NT2/D1 (cell line): ENCODE data around the gene PRKCG.

ENCODE experiments used
- SUZ12 ChIP-seq: IDR thresholded peaks from 2 replicates; pipeline ENCODE4 v1.6.1; 2011; ENCODE audit not compliant: insufficient read length, insufficient read depth; ENCODE audit errors: extremely low read depth
- ZNF274 ChIP-seq: IDR thresholded peaks from 2 replicates; pipeline ENCODE4 v1.6.1; 2011; ENCODE audit warnings: mild to moderate bottlenecking, low read depth, low read length

GRCh38 chr19:53945998-53946397, 64.0 kb downstream of the PRKCG start:
- no peak for TF ChIP-seq SUZ12
- no peak for TF ChIP-seq ZNF274
